GM23248 (cell line): ENCODE results near the gene PRKAA1.

Source experiments
- EZH2 ChIP-seq: fragments of 200-600 bp; sonication (generic); IDR thresholded peaks from 2 replicates; pipeline ENCODE4 v1.6.1; 2018; ENCODE audit warnings: antibody characterized with exemption, mild to moderate bottlenecking; ENCODE audit not compliant: insufficient read depth, poor library complexity, severe bottlenecking
- EZH2phosphoT487 ChIP-seq: fragments of 200-600 bp; sonication (generic); IDR thresholded peaks from 2 replicates; pipeline ENCODE4 v1.6.1; 2018; ENCODE audit warnings: antibody characterized with exemption, moderate library complexity, mild to moderate bottlenecking, low read depth; ENCODE audit not compliant: insufficient read depth

DNA sequence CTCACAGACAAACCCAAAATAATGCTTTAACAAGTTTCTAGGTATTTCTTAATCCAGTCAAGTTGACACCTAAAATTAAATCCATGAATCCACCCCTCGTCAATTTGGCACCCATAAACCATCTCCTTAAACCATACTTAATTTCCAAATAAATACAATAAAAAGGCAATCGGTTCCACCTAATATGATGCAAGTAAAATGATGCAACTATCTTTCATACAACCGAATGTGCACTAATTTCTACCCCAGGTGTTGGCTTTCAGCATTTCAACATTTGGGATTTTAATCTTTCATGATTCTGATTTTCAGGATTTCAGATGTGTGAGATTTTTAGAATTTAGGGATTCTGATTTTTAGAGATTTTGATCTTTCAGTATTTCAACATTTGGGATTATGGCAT lies 17.3 kb downstream of the PRKAA1 start:
- no peak for TF ChIP-seq EZH2
- TF ChIP-seq EZH2phosphoT487: no peak
